Fibroblast of lung (primary cell): ENCODE results near the gene KLHL12. TPM values are rescaled to one million over a fixed set of nuclear protein-coding genes. Genes with fewer than 3 reads are reported as not detected.

Experiments used
- DNase-seq, 2 donors: peaks; one replicate each; pipeline versions ENCODE4 v3.0.0 to v3.0.0-alpha.2; 2010; ENCODE audit warnings: low read depth in 2 of 2
- H2AFZ ChIP-seq: 2 replicates; pipeline ENCODE4 v1.5.1; 2012; ENCODE audit warnings: low read length, control low read depth, inconsistent platforms
- H3K27ac ChIP-seq: 2 replicates; pipeline ENCODE4 v1.5.1; 2011; ENCODE audit warnings: low read length, control low read depth; ENCODE audit not compliant: insufficient read depth
- H3K27me3 ChIP-seq: 2 replicates; pipeline ENCODE4 v1.5.1; 2011; ENCODE audit warnings: mild to moderate bottlenecking, low read length; ENCODE audit not compliant: control insufficient read depth, insufficient read depth
- H3K36me3 ChIP-seq: 2 replicates; pipeline ENCODE4 v1.5.1; 2011; ENCODE audit warnings: low read length; ENCODE audit not compliant: control insufficient read depth, insufficient read depth
- H3K4me1 ChIP-seq: 2 replicates; pipeline ENCODE4 v1.5.1; 2011; ENCODE audit warnings: low read length; ENCODE audit not compliant: control insufficient read depth, insufficient read depth; ENCODE audit errors: extremely low read depth
- H3K4me2 ChIP-seq: 2 replicates; pipeline ENCODE4 v1.5.1; 2011; ENCODE audit warnings: low read length, control low read depth; ENCODE audit not compliant: insufficient read depth; ENCODE audit errors: extremely low read depth
- H3K4me3 ChIP-seq, 4 experiments: fragments of 200-600 bp in 1 of 4; sonication (generic) in 1 of 4; replicated peaks in 1 of 4; 2 replicates each; pipeline ENCODE4 v1.5.1; 2011 to 2016; ENCODE audit warnings: low read length in 4 of 4, low read depth in 3 of 4, mild to moderate bottlenecking in 3 of 4, control low read depth in 2 of 4, inconsistent platforms in 1 of 4, mixed read lengths in 1 of 4; ENCODE audit not compliant: insufficient read depth in 1 of 4; ENCODE audit errors: control extremely low read depth in 1 of 4
- H3K79me2 ChIP-seq: 2 replicates; pipeline ENCODE4 v1.5.1; 2012; ENCODE audit warnings: mild to moderate bottlenecking, low read length, inconsistent platforms; ENCODE audit not compliant: control insufficient read depth, insufficient read depth
- H3K9ac ChIP-seq: 2 replicates; pipeline ENCODE4 v1.5.1; 2011; ENCODE audit warnings: mild to moderate bottlenecking, low read length, control low read depth; ENCODE audit not compliant: insufficient read depth
- H3K9me3 ChIP-seq: 2 replicates; pipeline ENCODE4 v1.5.1; 2012; ENCODE audit warnings: low read depth, low read length; ENCODE audit not compliant: control insufficient read depth, insufficient read depth
- H4K20me1 ChIP-seq: 2 replicates; pipeline ENCODE4 v1.5.1; 2011; ENCODE audit warnings: low read length; ENCODE audit not compliant: control insufficient read depth, insufficient read depth; ENCODE audit errors: extremely low read depth
- CTCF ChIP-seq, 2 donors: IDR thresholded peaks in 1 of 2; conservative IDR thresholded peaks in 1 of 2; 1 replicate in 1 of 2; 2 replicates in 1 of 2; pipeline ENCODE4 v1.5.1; 2011 to 2012; ENCODE audit warnings: low read length in 2 of 2, control low read depth in 1 of 2, inconsistent platforms in 1 of 2, low read depth in 1 of 2, mild to moderate bottlenecking in 1 of 2
- EZH2 ChIP-seq: IDR thresholded peaks from 2 replicates; pipeline ENCODE4 v1.5.1; 2012; ENCODE audit warnings: low read length, control low read depth, mild to moderate bottlenecking; ENCODE audit errors: missing control alignments
- polyA plus RNA-seq, 2 donors: library from polyadenylated mRNA; depleted of rRNA in 1 of 2; stranded (reverse) in 1 of 2; unstranded in 1 of 2; fragments of >200 nt; gene quantifications; 2 replicates each; pipeline ENCODE4 v1.2.1, GENCODE V29; 2011 to 2012; ENCODE audit warnings: missing spikeins in 1 of 2
- total RNA-seq: library from RNA; depleted of rRNA; stranded (reverse); fragments of >200 nt; gene quantifications from 2 replicates; pipeline ENCODE4 v1.2.1, GENCODE V29; 2014

KLHL12 gene
- total and polyA plus RNA-seq, 2 donors (not counting 1 experiment from before 2014, with no cell fraction given): 46.3 to 55.5 TPM

DNA sequence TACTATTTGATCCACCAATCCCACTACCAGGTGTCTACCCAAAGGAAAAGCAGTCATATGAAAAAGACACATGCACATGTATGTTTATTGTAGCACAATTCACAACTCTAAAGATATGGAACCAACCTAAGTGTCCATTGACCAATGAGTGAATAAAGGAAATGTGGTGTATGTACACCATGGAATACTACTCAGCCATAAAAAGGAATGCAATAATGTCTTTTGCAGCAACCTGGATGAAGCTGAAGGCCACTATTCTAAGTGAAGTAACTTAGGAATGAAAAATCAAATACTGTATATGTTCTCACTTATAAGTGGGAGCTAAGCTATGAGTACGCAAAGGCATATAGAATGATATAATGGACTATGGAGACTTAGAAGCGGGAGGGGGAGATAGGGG, 18.4 kb upstream of the KLHL12 start:
- H3K9me3 ChIP-seq: no peaks in the 10 kb centered on the region

DNA sequence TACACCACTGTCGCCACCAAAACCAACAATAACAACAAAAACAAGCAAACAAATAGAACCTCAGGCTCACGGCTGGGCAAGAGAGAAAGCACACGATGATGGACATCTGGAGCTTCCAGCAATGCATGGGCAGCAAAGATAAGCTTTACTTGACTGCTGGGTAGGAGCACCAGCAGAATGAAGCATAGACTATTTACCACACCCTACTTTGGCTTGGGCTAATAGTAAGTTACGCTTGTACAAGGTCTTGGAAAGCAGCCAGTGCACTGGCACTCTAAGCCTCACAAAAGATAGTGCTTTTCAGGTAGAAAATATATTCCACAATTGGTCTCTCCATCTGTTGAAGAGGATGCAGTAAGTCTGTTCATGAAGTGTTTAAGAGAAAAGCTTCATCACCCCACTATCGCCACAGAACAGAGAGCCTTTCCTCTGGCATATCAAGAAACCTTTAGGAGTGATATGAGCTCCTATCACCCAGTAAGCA, 17.4 kb upstream of the KLHL12 start:
- Histone ChIP-seq H2AFZ (no peak overlapping the region), H3K9ac (no peak overlapping the region), H3K27ac (no peak overlapping the region), H3K36me3 (peaks cover 13% of the 10 kb centered on the region), H3K9me3 (no peaks in the 10 kb centered on the region), H4K20me1 (no peaks in the 10 kb centered on the region), H3K4me3 (no peak overlapping the region), H3K27me3 (no peaks in the 10 kb centered on the region), H3K4me1 (no peaks in the 10 kb centered on the region), H3K4me2 (no peak overlapping the region), H3K79me2 (no peaks in the 10 kb centered on the region)
- TF ChIP-seq CTCF (conservative IDR thresholded peaks at IDR 0.05 in 1 of 2, IDR thresholded peaks at IDR 0.05 in 1 of 2; ENCODE audit: low read depth in 1 of 2, low read length in 2 of 2) (no peak), EZH2 (no peak)
- no peak for DNase-seq

More for the DNA sequence above, 18.4 kb upstream of the KLHL12 start:
- Histone ChIP-seq H3K4me1 (no peaks in the 10 kb centered on the region), H3K27me3 (no peaks in the 10 kb centered on the region), H4K20me1 (no peaks in the 10 kb centered on the region), H3K4me2 (no peak overlapping the region), H3K79me2 (no peaks in the 10 kb centered on the region), H3K4me3 (no peak overlapping the region), H2AFZ (no peak overlapping the region), H3K27ac (no peak overlapping the region), H3K36me3 (peaks cover 13% of the 10 kb centered on the region), H3K9ac (no peak overlapping the region)
- no peak for TF ChIP-seq CTCF (conservative IDR thresholded peaks at IDR 0.05 in 1 of 2, IDR thresholded peaks at IDR 0.05 in 1 of 2; ENCODE audit: low read depth in 1 of 2, low read length in 2 of 2)
- no peak for TF ChIP-seq EZH2
- no peak for DNase-seq

- H3K9me3 ChIP-seq: no peaks in the 10 kb centered on the region
- no peaks in the 10 kb centered on the region for H3K4me1 ChIP-seq
- peaks cover 10% of the 10 kb centered on the region for H3K36me3 ChIP-seq
- H2AFZ ChIP-seq: no peak overlapping the region
- no peak for DNase-seq
- H3K4me3 ChIP-seq: no peak overlapping the region
- H3K27ac ChIP-seq: no peak overlapping the region
- no peaks in the 10 kb centered on the region for H4K20me1 ChIP-seq
- no peak overlapping the region for H3K9ac ChIP-seq
- no peaks in the 10 kb centered on the region for H3K27me3 ChIP-seq
- no peaks in the 10 kb centered on the region for H3K79me2 ChIP-seq
- TF ChIP-seq CTCF (conservative IDR thresholded peaks at IDR 0.05 in 1 of 2, IDR thresholded peaks at IDR 0.05 in 1 of 2; ENCODE audit: low read depth in 1 of 2, low read length in 2 of 2) (no peak), EZH2 (no peak)
- H3K4me2 ChIP-seq: no peak overlapping the region
Measured at GRCh38 chr1:202942426-202942825, 15.4 kb upstream of the KLHL12 start.
